K562 (cell line): ENCODE results near the gene ZNF384. TPM values are rescaled to one million over a fixed set of nuclear protein-coding genes. Genes with fewer than 3 reads are reported as not detected.

Experiments used
- ATAC-seq: fragments of 200-7000 bp; cut with Tn5 transposase; 3 replicates; pipeline ENCODE4 v1.9.1; 2020; ENCODE audit warnings: moderate library complexity
- BruUV-seq: library from RNA; stranded (reverse); fragments of 400-500 nt; replicated peaks from 2 replicates; lab custom pipeline; 2021; lab: Mats Ljungman, UMichigan
- CTCF ChIA-PET: fragments of 300-600 bp; formaldehyde crosslinking; extraction: SDS; loops from one replicate; lab custom pipeline; 2021; ENCODE audit warnings: low intra/inter-chr PET ratio; lab: Yijun Ruan, JAX
- POLR2A ChIA-PET: fragments of 300-600, 350-650 bp; sonication (Branson Sonifier 250); formaldehyde crosslinking; extraction: SDS; loops from one replicate; lab custom pipeline; 2021; ENCODE audit warnings: antibody characterized with exemption, inconsistent platforms; lab: Yijun Ruan, JAX
- DNase-seq, 4 experiments: peaks; one replicate each; pipeline versions ENCODE4 v3.0.0 to v3.0.0-alpha.2; 2011 to 2018; ENCODE audit warnings: low spot score in 3 of 4, mixed read lengths in 3 of 4; ENCODE audit errors: extremely low read depth in 1 of 4
- FAIRE-seq: peaks from 2 replicates; lab custom pipeline; 2011; peaks lifted over from hg19 to GRCh38; lab: Jason Lieb, UNC
- H2AFZ ChIP-seq: 2 replicates; pipeline ENCODE4 v1.6.0; 2011; ENCODE audit warnings: low read depth, low read length, control low read depth, inconsistent platforms
- H3K27ac ChIP-seq: fragments of 200-600 bp; 3 replicates; pipeline ENCODE4 v1.8.0; 2011; ENCODE audit warnings: low read depth, mild to moderate bottlenecking, control low read depth, inconsistent platforms, low read length, moderate library complexity, mixed read lengths; ENCODE audit errors: extremely low read depth
- H3K27me3 ChIP-seq, 2 experiments: fragments of 300-600 bp in 1 of 2; 2 replicates in 1 of 2; 3 replicates in 1 of 2; pipeline versions ENCODE4 v1.6.0 to v1.8.0; 2011; ENCODE audit warnings: inconsistent platforms in 2 of 2, low read length in 2 of 2, mild to moderate bottlenecking in 1 of 2, mixed read lengths in 1 of 2, moderate library complexity in 1 of 2; ENCODE audit not compliant: control insufficient read depth in 2 of 2, insufficient read depth in 2 of 2
- H3K36me3 ChIP-seq: fragments of 300-600 bp; 3 replicates; pipeline ENCODE4 v1.8.0; 2011; ENCODE audit warnings: mild to moderate bottlenecking, low read length, inconsistent platforms; ENCODE audit not compliant: control insufficient read depth, insufficient read depth
- H3K4me1 ChIP-seq, 2 experiments: fragments of 200-600 bp in 1 of 2; replicated peaks in 1 of 2; 2 replicates in 1 of 2; 3 replicates in 1 of 2; pipeline versions ENCODE4 v1.5.1 to v1.8.0; 2011; ENCODE audit warnings: inconsistent platforms in 2 of 2, low read length in 2 of 2, mild to moderate bottlenecking in 1 of 2, mixed read lengths in 1 of 2, moderate library complexity in 1 of 2; ENCODE audit not compliant: control insufficient read depth in 2 of 2, insufficient read depth in 2 of 2
- H3K4me2 ChIP-seq: 2 replicates; pipeline ENCODE4 v1.6.1; 2011; ENCODE audit warnings: low read length, control low read depth, inconsistent platforms, mixed read lengths; ENCODE audit not compliant: insufficient read depth
- H3K4me3 ChIP-seq: fragments of 200-600 bp; sonication (generic), shearing (Covaris generic); 2 replicates; pipeline ENCODE4 v1.5.1; 2016; ENCODE audit warnings: control low read depth, inconsistent platforms
- H3K79me2 ChIP-seq: fragments of 200-600 bp; 3 replicates; pipeline ENCODE4 v1.8.0; 2011; ENCODE audit warnings: low read length, inconsistent platforms; ENCODE audit not compliant: control insufficient read depth, insufficient read depth
- H3K9ac ChIP-seq, 2 experiments: 2 replicates each; pipeline versions ENCODE4 v1.6.0 to v1.6.1; 2011; ENCODE audit warnings: low read depth in 2 of 2, low read length in 2 of 2, control low read depth in 1 of 2, inconsistent platforms in 1 of 2, mild to moderate bottlenecking in 1 of 2, mixed read lengths in 1 of 2; ENCODE audit not compliant: insufficient read depth in 1 of 2
- H3K9me1 ChIP-seq: one replicate; pipeline ENCODE4 v1.6.0; 2011; ENCODE audit warnings: inconsistent platforms, mild to moderate bottlenecking, low read length, moderate library complexity; ENCODE audit not compliant: control insufficient read depth, insufficient read depth
- H3K9me3 ChIP-seq: replicated peaks from 2 replicates; pipeline ENCODE4 v1.5.1; 2011; ENCODE audit warnings: low read depth, low read length, inconsistent platforms; ENCODE audit not compliant: control insufficient read depth, insufficient read depth
- H4K20me1 ChIP-seq: replicated peaks from 2 replicates; pipeline ENCODE4 v1.6.1; 2011; ENCODE audit warnings: low read length, inconsistent platforms, mixed read lengths; ENCODE audit not compliant: control insufficient read depth, insufficient read depth
- BDP1 ChIP-seq: IDR thresholded peaks from 3 replicates; pipeline ENCODE4 v1.6.1; 2011; ENCODE audit not compliant: insufficient read length, insufficient read depth
- CBX3 ChIP-seq, 2 experiments: IDR thresholded peaks; 1 replicate in 1 of 2; 2 replicates in 1 of 2; pipeline ENCODE4 v1.6.1; 2012; ENCODE audit warnings: inconsistent platforms in 2 of 2, low read length in 2 of 2, borderline replicate concordance in 1 of 2, control low read depth in 1 of 2
- ELF2 ChIP-seq: fragments of 250-450 bp; sonication (Bioruptor Pico); IDR thresholded peaks from 2 replicates; pipeline ENCODE4 v1.5.0; 2021; ENCODE audit warnings: mild to moderate bottlenecking
- TRIM24 ChIP-seq, 2 experiments: fragments of 450-650 bp; IDR thresholded peaks; 2 replicates each; pipeline ENCODE4 v1.6.1; 2016
- ZBTB49 ChIP-seq: sonication (generic); formaldehyde crosslinking; IDR thresholded peaks from 2 replicates; pipeline ENCODE4 v1.8.0; 2022; ENCODE audit warnings: missing genetic modification reagents, mild to moderate bottlenecking, borderline replicate concordance
- ZHX1 ChIP-seq: fragments of 150-350 bp; conservative IDR thresholded peaks from 2 replicates; pipeline ENCODE4 v1.6.1; 2014; ENCODE audit warnings: low read length
- ZNF280A ChIP-seq: fragments of 450-650 bp; IDR thresholded peaks from 2 replicates; pipeline ENCODE4 v1.6.1; 2018; ENCODE audit warnings: mild to moderate bottlenecking, low read depth; ENCODE audit not compliant: partially characterized antibody
- WGBS: fragments of 100-300 bp; shearing (Covaris generic); methylation state at CpG from one replicate; pipeline ENCODE4 v1.1.6; 2016; ENCODE audit warnings: low coverage, mixed read lengths; ENCODE audit not compliant: insufficient coverage; ENCODE audit errors: missing lambda C conversion rate; 5-methylcytosine and 5-hydroxymethylcytosine counted together
- in situ Hi-C: fragments of 300-500 bp; cut with MboI; formaldehyde crosslinking; loops from 4 replicates; pipeline ENCODE4 v1.15.0; 2018; ENCODE audit warnings: inconsistent platforms, mixed read lengths
- intact Hi-C: fragments of 100-400 bp; cut with micrococcal nuclease; formaldehyde crosslinking; loops from 2 replicates; pipeline ENCODE4 v1.14.2; 2022
- polyA plus RNA-seq, 8 experiments: library from polyadenylated mRNA; depleted of rRNA in 4 of 8; stranded (reverse) in 5 of 8; unstranded in 3 of 8; fragments of >200 nt; fragmentation: Nextera tagmentation in 2 of 8; fragmentation: Illumina TruSeq in 1 of 8; extraction: Ambion mirVana in 2 of 8; extraction: Trizol in 1 of 8; gene quantifications; 2 replicates each; pipeline versions ENCODE4 v1.2.1 to v1.2.3, GENCODE V29; 2011 to 2014; ENCODE audit warnings: inconsistent platforms in 1 of 8, missing spikeins in 1 of 8
- total RNA-seq, 7 experiments: library from RNA; depleted of rRNA in 6 of 7; stranded (reverse); fragments of >200 nt in 6 of 7; fragmentation: Illumina TruSeq in 2 of 7; extraction: Trizol in 2 of 7; gene quantifications; 2 replicates each; pipeline versions ENCODE4 v1.2.1 to v1.2.3, GENCODE V29; 2011 to 2021; ENCODE audit warnings: low replicate concordance in 1 of 7

The ZNF384 gene
- total and polyA plus RNA-seq, 9 of the 15 experiments (the other 6 are each of a cell fraction or from before 2014, with no cell fraction given), result 0.36 to 64.8 (median 21.3) TPM

- no peaks in the 10 kb centered on the region for H3K27me3 ChIP-seq
- 81% methylated on average over 4 of the region's 5 CpGs for WGBS
- no peak overlapping the region for H2AFZ ChIP-seq
- TF ChIP-seq ELF2 (no peak), TRIM24 (IDR thresholded peaks at IDR 0.05) (peak; percentile 31 to 51; a peak in 1 of 4 replicates), CBX3 (IDR thresholded peaks at IDR 0.05; ENCODE audit: borderline replicate concordance in 1 of 2, low read length in 2 of 2) (peak in 1 of 2 experiments; percentile 90; a peak in 2 of 3 replicates), ZHX1 (no peak), ZBTB49 (no peak), ZNF280A (peak; percentile 38), BDP1 (no peak)
- H3K27ac ChIP-seq, result no peak overlapping the region
- ATAC-seq (no peak), DNase-seq (no peak), FAIRE-seq (no peak)
- no peaks in the 10 kb centered on the region; the same call in 1 of the 2 replicates for H3K9me3 ChIP-seq
- BruUV-seq, result no TSS peak
- H3K4me1 ChIP-seq, result peaks cover 0 to 2% of the 10 kb centered on the region in 2 experiments; a peak in 2 of 5 replicates
- POLR2A ChIA-PET, result interaction anchor here (0.8 to 1.4 kb wide), 2 partner anchors 13 to 29 kb away, joined by 3 to 5 read pairs; partner anchors contain the start of genes COPS7A and PTMS
- no peaks in the 10 kb centered on the region for H4K20me1 ChIP-seq
- no peak overlapping the region for H3K9ac ChIP-seq
- H3K4me2 ChIP-seq, result no peak overlapping the region
- no peaks in the 10 kb centered on the region for H3K36me3 ChIP-seq
- in situ Hi-C loops, result no loop called here
- no peaks in the 10 kb centered on the region for H3K79me2 ChIP-seq
- H3K4me3 ChIP-seq, result no peak overlapping the region
- intact Hi-C loops, result no loop called here
- no peaks in the 10 kb centered on the region for H3K9me1 ChIP-seq
- CTCF ChIA-PET, result interaction anchor here (0.7 kb wide), 1 partner anchor 89 kb away, joined by 5 read pairs; no protein-coding TSS in a partner anchor
These were observed 47.6 kb upstream of the ZNF384 start for GRCh38 chr12:6736754-6737153.
